Fibroblast of lung (primary cell): ENCODE data around the gene EVA1B. TPM values are rescaled to one million over a fixed set of nuclear protein-coding genes. Genes with fewer than 3 reads are reported as not detected.

ENCODE experiments used
- DNase-seq, 2 donors: peaks; one replicate each; pipeline versions ENCODE4 v3.0.0 to v3.0.0-alpha.2; 2010; ENCODE audit warnings: low read depth in 2 of 2
- H2AFZ ChIP-seq: 2 replicates; pipeline ENCODE4 v1.5.1; 2012; ENCODE audit warnings: low read length, control low read depth, inconsistent platforms
- H3K27ac ChIP-seq: 2 replicates; pipeline ENCODE4 v1.5.1; 2011; ENCODE audit warnings: low read length, control low read depth; ENCODE audit not compliant: insufficient read depth
- H3K27me3 ChIP-seq: 2 replicates; pipeline ENCODE4 v1.5.1; 2011; ENCODE audit warnings: mild to moderate bottlenecking, low read length; ENCODE audit not compliant: control insufficient read depth, insufficient read depth
- H3K36me3 ChIP-seq: 2 replicates; pipeline ENCODE4 v1.5.1; 2011; ENCODE audit warnings: low read length; ENCODE audit not compliant: control insufficient read depth, insufficient read depth
- H3K4me1 ChIP-seq: 2 replicates; pipeline ENCODE4 v1.5.1; 2011; ENCODE audit warnings: low read length; ENCODE audit not compliant: control insufficient read depth, insufficient read depth; ENCODE audit errors: extremely low read depth
- H3K4me2 ChIP-seq: 2 replicates; pipeline ENCODE4 v1.5.1; 2011; ENCODE audit warnings: low read length, control low read depth; ENCODE audit not compliant: insufficient read depth; ENCODE audit errors: extremely low read depth
- H3K4me3 ChIP-seq, 4 experiments: fragments of 200-600 bp in 1 of 4; sonication (generic) in 1 of 4; replicated peaks in 1 of 4; 2 replicates each; pipeline ENCODE4 v1.5.1; 2011 to 2016; ENCODE audit warnings: low read length in 4 of 4, low read depth in 3 of 4, mild to moderate bottlenecking in 3 of 4, control low read depth in 2 of 4, inconsistent platforms in 1 of 4, mixed read lengths in 1 of 4; ENCODE audit not compliant: insufficient read depth in 1 of 4; ENCODE audit errors: control extremely low read depth in 1 of 4
- H3K79me2 ChIP-seq: 2 replicates; pipeline ENCODE4 v1.5.1; 2012; ENCODE audit warnings: mild to moderate bottlenecking, low read length, inconsistent platforms; ENCODE audit not compliant: control insufficient read depth, insufficient read depth
- H3K9ac ChIP-seq: 2 replicates; pipeline ENCODE4 v1.5.1; 2011; ENCODE audit warnings: mild to moderate bottlenecking, low read length, control low read depth; ENCODE audit not compliant: insufficient read depth
- H3K9me3 ChIP-seq: 2 replicates; pipeline ENCODE4 v1.5.1; 2012; ENCODE audit warnings: low read depth, low read length; ENCODE audit not compliant: control insufficient read depth, insufficient read depth
- H4K20me1 ChIP-seq: 2 replicates; pipeline ENCODE4 v1.5.1; 2011; ENCODE audit warnings: low read length; ENCODE audit not compliant: control insufficient read depth, insufficient read depth; ENCODE audit errors: extremely low read depth
- CTCF ChIP-seq, 2 donors: IDR thresholded peaks in 1 of 2; conservative IDR thresholded peaks in 1 of 2; 1 replicate in 1 of 2; 2 replicates in 1 of 2; pipeline ENCODE4 v1.5.1; 2011 to 2012; ENCODE audit warnings: low read length in 2 of 2, control low read depth in 1 of 2, inconsistent platforms in 1 of 2, low read depth in 1 of 2, mild to moderate bottlenecking in 1 of 2
- EZH2 ChIP-seq: IDR thresholded peaks from 2 replicates; pipeline ENCODE4 v1.5.1; 2012; ENCODE audit warnings: low read length, control low read depth, mild to moderate bottlenecking; ENCODE audit errors: missing control alignments
- polyA plus RNA-seq, 2 donors: library from polyadenylated mRNA; depleted of rRNA in 1 of 2; stranded (reverse) in 1 of 2; unstranded in 1 of 2; fragments of >200 nt; gene quantifications; 2 replicates each; pipeline ENCODE4 v1.2.1, GENCODE V29; 2011 to 2012; ENCODE audit warnings: missing spikeins in 1 of 2
- total RNA-seq: library from RNA; depleted of rRNA; stranded (reverse); fragments of >200 nt; gene quantifications from 2 replicates; pipeline ENCODE4 v1.2.1, GENCODE V29; 2014

The EVA1B gene
- total and polyA plus RNA-seq, 2 donors (not counting 1 experiment from before 2014, with no cell fraction given) = 27.1 to 199 TPM

- peak overlapping the region; percentile 85 for H2AFZ ChIP-seq
- peak overlapping the region; percentile 58 to 69 (median 66) for H3K4me3 ChIP-seq
- no peak for TF ChIP-seq EZH2
- TF ChIP-seq CTCF (conservative IDR thresholded peaks at IDR 0.05 in 1 of 2, IDR thresholded peaks at IDR 0.05 in 1 of 2; ENCODE audit: low read depth in 1 of 2, low read length in 2 of 2) = no peak
- peak overlapping the region; percentile 51 for H3K9ac ChIP-seq
- H3K4me2 ChIP-seq = peak overlapping the region; percentile 88
- DNase-seq = peak; percentile 84 to 90
- peaks cover 7% of the 10 kb centered on the region for H3K4me1 ChIP-seq
- H4K20me1 ChIP-seq = no peaks in the 10 kb centered on the region
- H3K36me3 ChIP-seq = peaks cover 13% of the 10 kb centered on the region
- no peaks in the 10 kb centered on the region for H3K27me3 ChIP-seq
- no peaks in the 10 kb centered on the region for H3K9me3 ChIP-seq
- peak overlapping the region; percentile 63 for H3K27ac ChIP-seq
- peaks cover 2% of the 10 kb centered on the region for H3K79me2 ChIP-seq
Observed at GRCh38 chr1:36306902-36307456, 16.5 kb downstream of the EVA1B start.

- Histone ChIP-seq H4K20me1 (no peaks in the 10 kb centered on the region), H3K27ac (peak within 1 kb of the TSS; percentile 63), H3K36me3 (peaks cover 17% of the 10 kb centered on the region), H3K9me3 (no peaks in the 10 kb centered on the region), H3K4me3 (peak within 1 kb of the TSS; percentile 58 to 69 (median 66)), H3K4me1 (peaks cover 7% of the 10 kb centered on the region), H3K4me2 (peak within 1 kb of the TSS; percentile 88), H3K9ac (peak within 1 kb of the TSS; percentile 51), H3K27me3 (no peaks in the 10 kb centered on the region), H3K79me2 (peaks cover 2% of the 10 kb centered on the region), H2AFZ (peak within 1 kb of the TSS; percentile 85)
- TF ChIP-seq EZH2 (no peak), CTCF (conservative IDR thresholded peaks at IDR 0.05 in 1 of 2, IDR thresholded peaks at IDR 0.05 in 1 of 2; ENCODE audit: low read depth in 1 of 2, low read length in 2 of 2) (peak; percentile 2 to 24)
- DNase-seq = peak in 1 of 2 donors; percentile 30
Observed at GRCh38 chr1:36306210-36306901, 17.1 kb downstream of the EVA1B start, which contains the start of gene SH3D21. TSS of gene SH3D21 (plus strand) at chr1:36306368. CDS start at chr1:36306421, 53 bp downstream.

GRCh38 chr1:36305915-36306209 is 17.6 kb downstream of the EVA1B start:
- Histone ChIP-seq H2AFZ (no peak overlapping the region), H4K20me1 (no peaks in the 10 kb centered on the region), H3K27me3 (no peaks in the 10 kb centered on the region), H3K9me3 (no peaks in the 10 kb centered on the region), H3K4me2 (no peak overlapping the region), H3K4me3 (no peak overlapping the region), H3K79me2 (peaks cover 2% of the 10 kb centered on the region), H3K4me1 (peaks cover 7% of the 10 kb centered on the region), H3K27ac (no peak overlapping the region), H3K9ac (no peak overlapping the region), H3K36me3 (peaks cover 21% of the 10 kb centered on the region)
- no peak for DNase-seq
- TF ChIP-seq CTCF (conservative IDR thresholded peaks at IDR 0.05 in 1 of 2, IDR thresholded peaks at IDR 0.05 in 1 of 2; ENCODE audit: low read depth in 1 of 2, low read length in 2 of 2) (peak in 1 of 2 donors; percentile 4), EZH2 (no peak)
